AG09309 (cell line): ENCODE data around the gene AAK1.
"Not testable (repeated sequence)": the region's sequence is repeated elsewhere in the genome, so short reads cannot be mapped to it uniquely, and the experiment has no call there.

ENCODE experiments used
- DNase-seq: peaks from one replicate; pipeline ENCODE4 v3.0.0-alpha.2; 2010; ENCODE audit warnings: low read depth
- H3K4me3 ChIP-seq: 2 replicates; pipeline ENCODE4 v1.5.1; 2011; ENCODE audit warnings: mild to moderate bottlenecking, low read depth, low read length, moderate library complexity; ENCODE audit not compliant: control insufficient read depth
- TF ChIP-seq, protein P1 (sequence below): IDR thresholded peaks from 2 replicates; pipeline ENCODE4 v1.5.1; 2011; ENCODE audit warnings: mild to moderate bottlenecking, low read depth, low read length, inconsistent platforms; ENCODE audit not compliant: insufficient read depth, control insufficient read depth; ENCODE audit errors: missing control alignments

Gene AAK1

DNA sequence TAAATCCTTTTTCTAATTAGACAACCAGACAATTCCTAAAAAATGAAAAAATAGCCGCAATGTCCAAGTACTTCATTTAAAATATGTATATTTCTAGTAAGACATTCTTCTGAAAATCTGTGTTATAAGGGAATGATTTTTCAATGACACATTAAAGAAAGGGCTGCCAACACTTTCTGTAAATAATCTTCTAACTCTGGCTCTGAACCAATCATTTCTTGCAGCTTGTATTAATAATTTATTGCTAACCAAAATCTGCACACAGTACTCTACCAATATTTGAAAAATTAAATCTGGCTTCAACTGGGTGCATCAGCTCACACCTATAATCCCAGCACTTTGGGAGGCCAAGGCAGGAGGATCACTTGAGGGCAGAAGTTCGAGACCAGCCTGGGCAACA is 214.6 kb downstream of the AAK1 start:
- DNase-seq = no peak
- TF ChIP-seq, protein P1, sequence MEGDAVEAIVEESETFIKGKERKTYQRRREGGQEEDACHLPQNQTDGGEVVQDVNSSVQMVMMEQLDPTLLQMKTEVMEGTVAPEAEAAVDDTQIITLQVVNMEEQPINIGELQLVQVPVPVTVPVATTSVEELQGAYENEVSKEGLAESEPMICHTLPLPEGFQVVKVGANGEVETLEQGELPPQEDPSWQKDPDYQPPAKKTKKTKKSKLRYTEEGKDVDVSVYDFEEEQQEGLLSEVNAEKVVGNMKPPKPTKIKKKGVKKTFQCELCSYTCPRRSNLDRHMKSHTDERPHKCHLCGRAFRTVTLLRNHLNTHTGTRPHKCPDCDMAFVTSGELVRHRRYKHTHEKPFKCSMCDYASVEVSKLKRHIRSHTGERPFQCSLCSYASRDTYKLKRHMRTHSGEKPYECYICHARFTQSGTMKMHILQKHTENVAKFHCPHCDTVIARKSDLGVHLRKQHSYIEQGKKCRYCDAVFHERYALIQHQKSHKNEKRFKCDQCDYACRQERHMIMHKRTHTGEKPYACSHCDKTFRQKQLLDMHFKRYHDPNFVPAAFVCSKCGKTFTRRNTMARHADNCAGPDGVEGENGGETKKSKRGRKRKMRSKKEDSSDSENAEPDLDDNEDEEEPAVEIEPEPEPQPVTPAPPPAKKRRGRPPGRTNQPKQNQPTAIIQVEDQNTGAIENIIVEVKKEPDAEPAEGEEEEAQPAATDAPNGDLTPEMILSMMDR = no peak
- no peak overlapping the region for H3K4me3 ChIP-seq

DNA sequence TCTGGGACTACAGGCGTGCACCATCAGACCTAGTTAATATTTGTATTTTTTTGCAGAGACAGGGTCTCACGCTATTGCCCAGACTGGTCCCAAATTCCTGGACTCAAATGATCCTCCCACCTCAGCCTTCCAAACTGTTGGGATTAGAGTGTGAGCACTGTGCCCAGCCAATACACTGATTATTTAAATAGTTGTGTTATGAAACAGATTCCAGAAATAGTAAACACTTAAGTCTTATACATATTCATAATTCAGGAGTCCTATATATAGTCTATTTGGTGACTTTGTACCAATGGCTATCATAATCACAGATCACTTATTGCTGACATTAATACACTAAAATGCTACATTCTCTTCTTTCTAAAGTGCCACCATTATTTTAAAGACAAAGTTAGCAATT is 219.1 kb downstream of the AAK1 start:
- DNase-seq = no peak
- TF ChIP-seq, protein P1 = no peak

DNA sequence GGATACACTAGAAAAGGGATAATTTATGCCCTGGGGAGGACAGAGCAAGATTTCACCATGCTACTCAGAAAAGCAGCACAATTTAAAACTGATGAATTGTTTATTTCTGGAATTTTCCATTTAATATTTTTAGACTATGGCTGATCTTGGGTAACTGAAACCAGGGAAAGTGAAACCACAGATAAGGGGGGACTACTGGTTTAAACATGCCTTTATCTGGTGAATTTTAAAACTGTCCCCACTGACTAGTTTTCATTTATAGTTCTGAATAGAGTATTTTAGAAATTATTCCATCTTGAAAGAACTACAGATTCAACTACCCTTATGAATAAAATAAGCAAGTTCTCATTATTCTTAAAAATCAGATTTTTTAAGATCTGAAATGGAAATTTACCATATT is 221.3 kb downstream of the AAK1 start:
- DNase-seq = no peak
- TF ChIP-seq, protein P1 = no peak
- H3K4me3 ChIP-seq = no peak overlapping the region

More for the DNA sequence above, 219.1 kb downstream of the AAK1 start:
- no peak overlapping the region for H3K4me3 ChIP-seq

DNA sequence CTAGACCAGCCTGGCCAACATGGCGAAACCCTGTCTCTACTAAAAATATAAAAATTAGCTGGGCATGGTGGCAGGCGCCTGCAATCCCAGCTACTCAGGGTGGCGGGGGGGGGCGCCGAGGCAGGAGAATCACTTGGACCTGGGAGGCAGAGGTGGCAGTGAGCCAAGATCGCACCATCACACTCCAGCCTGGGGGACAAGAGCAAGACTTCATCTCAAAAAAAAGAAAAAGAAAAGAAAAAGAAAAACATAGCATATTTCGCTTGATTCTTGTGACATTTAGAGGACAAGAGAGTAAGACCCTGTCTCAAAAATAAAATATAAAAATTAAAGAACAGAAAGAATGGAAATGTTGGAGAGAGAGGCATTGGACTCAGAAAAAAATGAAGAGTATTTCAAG is 224.4 kb downstream of the AAK1 start:
- H3K4me3 ChIP-seq, DNase-seq: not testable (repeated sequence)

DNA sequence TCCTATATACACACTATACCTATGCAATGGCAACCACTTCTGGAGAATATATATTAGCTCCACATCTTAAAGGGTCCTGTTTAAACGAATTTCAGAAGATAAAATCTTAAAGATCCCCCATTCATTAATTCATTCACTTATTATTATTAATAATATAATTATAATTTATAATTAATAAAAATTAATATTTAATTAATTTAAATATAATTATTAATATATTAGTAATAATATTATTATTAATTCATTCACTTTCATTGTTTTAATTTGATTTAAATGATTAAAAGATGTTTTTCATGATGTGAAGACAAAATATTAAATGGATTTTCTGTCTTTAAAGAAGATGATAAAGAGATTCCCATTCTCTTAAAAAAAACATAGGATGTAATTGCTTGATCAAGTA is 227.4 kb downstream of the AAK1 start:
- TF ChIP-seq, protein P1 = no peak
- no peak for DNase-seq
- no peak overlapping the region for H3K4me3 ChIP-seq
